GM12891 (cell line): ENCODE results near the gene GINS2.

Source experiments
- DNase-seq: peaks from one replicate; pipeline ENCODE4 v3.0.0; 2011; ENCODE audit warnings: low spot score; ENCODE audit not compliant: insufficient read length
- FAIRE-seq: peaks from 2 replicates; lab custom pipeline; 2011; peaks lifted over from hg19 to GRCh38; lab: Jason Lieb, UNC
- PAX5 ChIP-seq: IDR thresholded peaks from 2 replicates; pipeline ENCODE4 v1.6.1; 2011; ENCODE audit warnings: low read length, moderate library complexity, mild to moderate bottlenecking; ENCODE audit not compliant: insufficient read depth, severe bottlenecking
- POLR2A ChIP-seq: IDR thresholded peaks from 2 replicates; pipeline ENCODE4 v1.6.1; 2011; ENCODE audit warnings: low read depth, low read length, control low read depth
- POLR2AphosphoS5 ChIP-seq: IDR thresholded peaks from 2 replicates; pipeline ENCODE4 v1.6.1; 2011; ENCODE audit warnings: low read depth, low read length, control low read depth
- POU2F2 ChIP-seq: IDR thresholded peaks from 2 replicates; pipeline ENCODE4 v1.6.1; 2011; ENCODE audit warnings: low read depth, mild to moderate bottlenecking, control low read depth, low read length, moderate library complexity
- SPI1 ChIP-seq: IDR thresholded peaks from 2 replicates; pipeline ENCODE4 v1.6.1; 2011; ENCODE audit warnings: low read depth, low read length, control low read depth
- TAF1 ChIP-seq: IDR thresholded peaks from 2 replicates; pipeline ENCODE4 v1.6.1; 2011; ENCODE audit warnings: low read depth, low read length, control low read depth

Gene GINS2

GRCh38 chr16:85729452-85730185 lies 40.9 kb upstream of the GINS2 start:
- DNase-seq, result no peak

GRCh38 chr16:85728879-85729278 lies 40.1 kb upstream of the GINS2 start:
- no peak for FAIRE-seq
- TF ChIP-seq TAF1, result no peak
- TF ChIP-seq POU2F2, result no peak
- TF ChIP-seq POLR2AphosphoS5, result no peak
- no peak for TF ChIP-seq SPI1
- DNase-seq, result no peak

More at GRCh38 chr16:85729452-85730185, 40.9 kb upstream of the GINS2 start:
- FAIRE-seq, result no peak
- TF ChIP-seq POLR2AphosphoS5, result no peak
- no peak for TF ChIP-seq POU2F2
- no peak for TF ChIP-seq SPI1
- no peak for TF ChIP-seq TAF1
- TF ChIP-seq PAX5, result no peak
- TF ChIP-seq POLR2A, result no peak

- DNase-seq (no peak), FAIRE-seq (no peak)
- TF ChIP-seq POLR2AphosphoS5 (no peak), POU2F2 (no peak), SPI1 (no peak)
Measured at GRCh38 chr16:85724936-85725335, 36.2 kb upstream of the GINS2 start.

GRCh38 chr16:85724126-85724879 lies 35.5 kb upstream of the GINS2 start:
- FAIRE-seq, result no peak
- TF ChIP-seq SPI1, result no peak
- TF ChIP-seq POU2F2, result no peak
- TF ChIP-seq POLR2A, result no peak
- TF ChIP-seq POLR2AphosphoS5, result no peak
- TF ChIP-seq PAX5, result no peak
- DNase-seq, result no peak

GRCh38 chr16:85722128-85722893 lies 33.6 kb upstream of the GINS2 start:
- DNase-seq, result no peak
- no peak for FAIRE-seq
- TF ChIP-seq POLR2AphosphoS5 (no peak), POLR2A (no peak), SPI1 (no peak), POU2F2 (no peak), PAX5 (no peak), TAF1 (no peak)

- FAIRE-seq, result no peak
- no peak for DNase-seq
- TF ChIP-seq SPI1 (no peak), POU2F2 (no peak), POLR2A (no peak), TAF1 (no peak), PAX5 (no peak), POLR2AphosphoS5 (no peak)
Measured at GRCh38 chr16:85720302-85720637, 31.5 kb upstream of the GINS2 start.

GRCh38 chr16:85719605-85720301 lies 31.0 kb upstream of the GINS2 start:
- no peak for DNase-seq
- no peak for FAIRE-seq
- TF ChIP-seq SPI1, result no peak
- TF ChIP-seq POU2F2, result no peak
- TF ChIP-seq TAF1, result no peak
- no peak for TF ChIP-seq PAX5

GRCh38 chr16:85718682-85719081 lies 29.9 kb upstream of the GINS2 start:
- FAIRE-seq, result no peak
- TF ChIP-seq SPI1 (no peak), POLR2AphosphoS5 (no peak), POLR2A (no peak), POU2F2 (no peak), TAF1 (no peak)
- no peak for DNase-seq

- DNase-seq (no peak), FAIRE-seq (no peak)
- TF ChIP-seq TAF1, result no peak
- TF ChIP-seq POU2F2, result no peak
- no peak for TF ChIP-seq SPI1
- no peak for TF ChIP-seq POLR2A
- no peak for TF ChIP-seq POLR2AphosphoS5
- TF ChIP-seq PAX5, result no peak
Measured at GRCh38 chr16:85718153-85718477, 29.4 kb upstream of the GINS2 start.

- TF ChIP-seq PAX5, result no peak
- TF ChIP-seq SPI1, result no peak
- no peak for TF ChIP-seq POLR2A
- TF ChIP-seq POLR2AphosphoS5, result no peak
- TF ChIP-seq POU2F2, result no peak
- no peak for TF ChIP-seq TAF1
- FAIRE-seq, result peak; percentile 20
- DNase-seq, result peak; percentile 74
Measured at GRCh38 chr16:85717393-85718152, 28.8 kb upstream of the GINS2 start.
